GM06990 (cell line): ENCODE results near the gene CDH12.

Experiments used
- DNase-seq: peaks from one replicate; pipeline ENCODE4 v3.0.0-alpha.2; 2011; ENCODE audit not compliant: insufficient read length; ENCODE audit errors: extremely low read depth
- H3K27me3 ChIP-seq: replicated peaks from 2 replicates; pipeline ENCODE4 v1.6.0; 2011; ENCODE audit warnings: low read length; ENCODE audit not compliant: control insufficient read depth, insufficient read depth
- H3K36me3 ChIP-seq: 2 replicates; pipeline ENCODE4 v1.5.1; 2011; ENCODE audit warnings: low read length; ENCODE audit not compliant: control insufficient read depth, insufficient read depth
- H3K4me3 ChIP-seq: replicated peaks from 2 replicates; pipeline ENCODE4 v1.5.1; 2011; ENCODE audit warnings: low read depth, mild to moderate bottlenecking, control low read depth, low read length
- TF ChIP-seq, protein P1 (sequence below): IDR thresholded peaks from 2 replicates; pipeline ENCODE4 v1.5.1; 2011; ENCODE audit warnings: low read length, control low read depth, mild to moderate bottlenecking, inconsistent platforms; ENCODE audit not compliant: insufficient read depth, poor library complexity, severe bottlenecking

The CDH12 gene

DNA sequence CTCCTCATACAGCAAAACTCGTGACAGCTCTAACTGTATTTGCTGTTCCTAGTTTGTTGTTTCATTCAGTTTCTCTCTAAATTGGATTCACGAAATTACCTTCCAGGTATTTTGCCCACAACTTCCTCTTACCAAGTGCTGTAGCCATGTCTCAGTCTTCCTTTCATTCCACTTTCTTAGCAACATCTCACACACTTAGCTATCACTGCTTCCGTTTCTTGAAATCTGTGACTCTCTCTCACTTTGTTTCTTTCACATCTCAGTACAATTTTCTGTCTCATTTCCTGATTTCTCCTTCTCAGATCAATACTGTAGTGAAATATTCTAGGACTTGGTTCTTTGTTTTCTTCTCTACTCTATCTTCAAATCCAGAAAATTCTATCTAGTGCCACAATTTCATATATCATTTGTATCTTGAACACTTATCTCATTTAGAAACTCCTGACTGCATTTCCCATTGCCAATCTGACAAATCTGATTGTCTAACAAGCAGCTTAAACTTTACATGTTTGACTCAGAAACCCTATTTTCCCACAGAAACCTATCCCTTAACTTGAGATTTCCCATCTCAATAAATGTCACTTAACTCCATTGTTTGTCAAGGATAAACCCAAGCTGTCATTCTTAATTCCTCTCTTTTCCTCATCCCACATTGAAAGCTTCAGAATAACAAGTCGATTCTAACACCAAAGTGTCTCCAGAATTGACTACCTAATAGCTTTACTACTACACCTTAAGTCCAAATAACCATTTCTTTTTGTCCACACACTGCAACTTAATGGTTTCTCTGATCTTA lies 303.1 kb downstream of the CDH12 start:
- DNase-seq: no peak
- Histone ChIP-seq H3K4me3 (no peak overlapping the region), H3K27me3 (no peaks in the 10 kb centered on the region), H3K36me3 (no peaks in the 10 kb centered on the region)
- TF ChIP-seq, protein P1, sequence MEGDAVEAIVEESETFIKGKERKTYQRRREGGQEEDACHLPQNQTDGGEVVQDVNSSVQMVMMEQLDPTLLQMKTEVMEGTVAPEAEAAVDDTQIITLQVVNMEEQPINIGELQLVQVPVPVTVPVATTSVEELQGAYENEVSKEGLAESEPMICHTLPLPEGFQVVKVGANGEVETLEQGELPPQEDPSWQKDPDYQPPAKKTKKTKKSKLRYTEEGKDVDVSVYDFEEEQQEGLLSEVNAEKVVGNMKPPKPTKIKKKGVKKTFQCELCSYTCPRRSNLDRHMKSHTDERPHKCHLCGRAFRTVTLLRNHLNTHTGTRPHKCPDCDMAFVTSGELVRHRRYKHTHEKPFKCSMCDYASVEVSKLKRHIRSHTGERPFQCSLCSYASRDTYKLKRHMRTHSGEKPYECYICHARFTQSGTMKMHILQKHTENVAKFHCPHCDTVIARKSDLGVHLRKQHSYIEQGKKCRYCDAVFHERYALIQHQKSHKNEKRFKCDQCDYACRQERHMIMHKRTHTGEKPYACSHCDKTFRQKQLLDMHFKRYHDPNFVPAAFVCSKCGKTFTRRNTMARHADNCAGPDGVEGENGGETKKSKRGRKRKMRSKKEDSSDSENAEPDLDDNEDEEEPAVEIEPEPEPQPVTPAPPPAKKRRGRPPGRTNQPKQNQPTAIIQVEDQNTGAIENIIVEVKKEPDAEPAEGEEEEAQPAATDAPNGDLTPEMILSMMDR: no peak

DNA sequence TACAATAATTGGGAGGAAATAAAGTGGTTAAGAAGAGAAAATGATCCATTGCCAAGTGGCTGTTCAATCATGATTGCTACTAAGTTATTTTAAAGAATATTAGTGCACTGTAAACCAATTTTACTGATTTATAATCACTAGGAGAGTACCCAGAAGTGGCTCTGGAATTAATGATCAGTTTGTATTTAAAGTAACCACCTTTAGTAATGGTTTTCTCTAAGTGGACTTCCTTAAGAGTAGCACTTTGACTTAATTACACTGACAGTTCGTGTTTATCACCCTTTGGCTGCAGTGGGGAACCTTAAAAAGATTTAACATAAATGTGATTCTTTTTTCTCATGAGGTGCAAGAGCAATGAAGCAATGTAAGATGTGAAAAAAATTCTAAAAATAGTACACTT lies 310.8 kb downstream of the CDH12 start:
- no peak for DNase-seq
- no peaks in the 10 kb centered on the region for H3K27me3 ChIP-seq
- TF ChIP-seq, protein P1: no peak

DNA sequence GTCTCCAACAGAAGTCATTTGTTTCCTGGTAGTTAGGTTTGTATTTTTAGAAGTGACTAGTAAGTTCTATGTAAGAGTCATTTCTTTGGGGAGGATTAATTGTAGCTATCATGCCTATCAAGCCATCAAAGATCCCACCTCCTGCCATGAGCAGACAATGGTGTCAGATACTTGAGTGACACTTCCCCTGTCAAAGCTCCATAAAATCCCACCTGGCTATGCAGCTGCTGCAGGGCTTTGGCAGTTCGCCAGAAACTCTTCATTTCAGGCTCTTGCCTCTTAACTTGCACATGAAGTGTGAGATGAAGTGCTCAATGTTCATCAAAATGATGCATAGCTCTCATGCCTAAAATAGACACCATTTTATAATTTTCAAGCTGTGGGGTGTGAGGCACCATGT lies 312.1 kb downstream of the CDH12 start:
- Histone ChIP-seq H3K36me3 (no peaks in the 10 kb centered on the region), H3K4me3 (no peak overlapping the region), H3K27me3 (no peaks in the 10 kb centered on the region)
- DNase-seq: no peak
- TF ChIP-seq, protein P1: no peak

More for the DNA sequence above, 310.8 kb downstream of the CDH12 start:
- Histone ChIP-seq H3K4me3 (no peak overlapping the region), H3K36me3 (no peaks in the 10 kb centered on the region)

- no peaks in the 10 kb centered on the region for H3K27me3 ChIP-seq
- H3K4me3 ChIP-seq: no peak overlapping the region
- H3K36me3 ChIP-seq: no peaks in the 10 kb centered on the region
- TF ChIP-seq, protein P1: no peak
- no peak for DNase-seq
Observed at GRCh38 chr5:22539762-22540161, 313.4 kb downstream of the CDH12 start.

- H3K4me3 ChIP-seq: no peak overlapping the region
- DNase-seq: no peak
- H3K27me3 ChIP-seq: no peaks in the 10 kb centered on the region
- no peaks in the 10 kb centered on the region for H3K36me3 ChIP-seq
- TF ChIP-seq, protein P1: no peak
Observed at GRCh38 chr5:22531986-22532385, 321.2 kb downstream of the CDH12 start.
